Measurements from ENCODE around the gene TUBA4B. TPM values are rescaled to one million over a fixed set of nuclear protein-coding genes. Genes with fewer than 3 reads are reported as not detected.
A peak's percentile ranks its signal among the peaks of the same experiment; 100 is the strongest.

TUBA4B gene
- total RNA-seq, 2 donors from 2014 or later = not detected

DNA sequence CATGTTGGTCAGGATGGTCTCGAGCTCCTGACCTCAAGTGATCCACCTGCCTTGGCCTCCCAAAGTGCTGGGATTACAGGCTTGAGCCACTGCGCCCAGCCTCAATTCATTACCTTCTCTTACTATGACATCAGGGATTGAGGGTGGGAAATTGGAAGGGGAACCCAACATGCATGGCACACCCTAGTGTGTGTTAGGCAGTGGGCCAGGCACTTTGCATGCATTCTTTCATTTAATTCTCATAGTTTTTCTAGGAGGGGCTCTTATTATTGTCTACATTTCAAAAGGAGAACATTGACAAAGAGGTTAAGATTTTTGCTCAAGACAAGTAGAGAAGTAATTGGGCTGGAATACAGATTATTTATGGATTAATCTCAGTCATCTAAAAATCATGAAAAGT, 15.3 kb downstream of the TUBA4B start:
- ATAC-seq (no peak), DNase-seq (no peak)
- intact Hi-C loops (cut with DNase I, micrococcal nuclease) = no loop called here

DNA sequence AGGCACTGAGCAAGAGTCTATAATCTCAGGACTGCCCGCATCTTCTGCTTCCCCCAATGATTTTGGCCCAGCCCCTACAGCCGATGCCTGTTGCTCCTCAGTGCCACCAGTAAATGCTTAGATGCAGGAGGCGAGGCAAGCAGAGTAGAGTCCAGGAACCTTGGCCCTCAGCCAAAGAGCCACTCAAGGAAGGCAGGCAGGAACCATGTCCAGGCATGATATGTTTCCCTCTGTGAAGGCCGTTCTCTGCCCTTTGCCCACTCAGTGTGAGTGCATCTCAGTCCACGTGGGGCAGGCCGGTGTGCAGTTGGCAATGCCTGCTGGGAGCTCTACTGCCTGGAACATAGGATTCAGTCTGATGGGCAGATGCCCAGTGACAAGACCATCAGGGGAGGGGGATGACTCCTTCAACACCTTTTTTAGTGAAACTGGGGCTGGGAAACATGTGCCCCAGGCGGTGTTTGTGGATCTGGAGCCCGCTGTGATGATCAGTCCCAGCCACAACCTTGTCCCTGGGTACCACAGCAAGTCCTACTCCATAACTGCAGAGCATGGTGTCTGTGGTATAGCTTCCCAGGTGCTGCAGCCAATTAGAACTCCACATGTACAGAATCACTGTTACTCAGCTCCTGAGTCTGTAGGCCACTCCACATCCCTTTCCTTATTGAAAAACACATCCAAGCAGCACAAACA, 16.5 kb downstream of the TUBA4B start:
- DNase-seq (peak; percentile 72 to 80), ATAC-seq (peak; percentile 99)
- intact Hi-C loops (cut with DNase I, micrococcal nuclease) = no loop called here

DNA sequence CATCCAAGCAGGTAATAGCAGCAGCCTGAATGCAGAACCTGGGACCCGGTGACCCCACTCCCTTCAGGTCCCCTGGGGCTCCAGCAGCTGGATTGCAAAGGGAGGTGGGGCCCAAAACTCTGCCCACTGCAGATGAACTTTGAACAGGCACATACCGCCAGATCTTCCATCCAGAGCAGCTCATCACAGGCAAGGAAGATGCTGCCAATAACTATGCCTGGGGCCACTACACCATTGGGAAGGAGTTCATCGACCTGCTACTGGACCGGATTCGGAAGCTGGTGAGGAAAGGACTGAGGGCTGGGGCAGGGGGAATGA, 17.0 kb downstream of the TUBA4B start:
- no peak for DNase-seq
- intact Hi-C loops (cut with DNase I, micrococcal nuclease) = no loop called here
- ATAC-seq = no peak

DNA sequence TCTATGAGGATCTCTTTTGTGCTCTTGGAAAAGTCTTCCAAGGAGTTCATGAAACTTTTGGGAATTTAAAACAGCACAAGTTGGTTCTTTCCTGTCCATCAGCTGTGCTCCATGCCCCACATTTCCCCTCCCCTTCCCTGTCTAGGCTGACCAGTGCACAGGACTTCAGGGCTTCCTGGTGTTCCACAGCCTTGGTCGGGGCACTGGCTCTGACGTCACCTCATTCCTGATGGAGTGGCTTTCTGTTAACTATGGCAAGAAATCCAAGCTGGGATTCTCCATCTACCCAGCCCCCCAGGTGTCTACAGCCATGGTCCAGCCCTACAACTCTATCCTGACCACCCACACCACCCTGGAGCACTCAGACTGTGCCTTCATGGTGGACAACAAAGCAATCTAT, 18.0 kb downstream of the TUBA4B start:
- intact Hi-C loops (cut with DNase I, micrococcal nuclease) = no loop called here

DNA sequence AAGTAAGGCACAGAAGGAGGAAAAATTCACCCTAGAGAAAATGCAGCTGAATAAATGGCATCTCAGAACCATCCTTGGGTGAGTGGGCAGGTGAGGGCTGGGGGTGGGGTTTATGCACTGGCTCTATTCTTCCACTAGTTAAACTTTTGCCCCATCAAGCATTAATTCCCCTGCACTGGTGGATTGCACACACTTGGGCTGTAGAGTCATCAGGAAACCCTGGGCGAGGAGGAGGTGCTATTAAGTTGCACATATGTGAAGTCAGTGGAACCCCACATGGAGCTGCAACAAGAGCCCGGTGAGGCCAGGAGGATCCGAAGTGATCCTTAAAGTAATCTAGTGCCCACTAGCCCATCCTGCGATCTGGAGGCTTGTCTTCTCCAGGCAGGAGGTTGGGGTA, 19.3 kb downstream of the TUBA4B start:
- intact Hi-C loops (cut with DNase I, micrococcal nuclease) = no loop called here
- DNase-seq (no peak), ATAC-seq (no peak)

More for the DNA sequence above, 18.0 kb downstream of the TUBA4B start:
- ATAC-seq (no peak), DNase-seq (no peak)

DNA sequence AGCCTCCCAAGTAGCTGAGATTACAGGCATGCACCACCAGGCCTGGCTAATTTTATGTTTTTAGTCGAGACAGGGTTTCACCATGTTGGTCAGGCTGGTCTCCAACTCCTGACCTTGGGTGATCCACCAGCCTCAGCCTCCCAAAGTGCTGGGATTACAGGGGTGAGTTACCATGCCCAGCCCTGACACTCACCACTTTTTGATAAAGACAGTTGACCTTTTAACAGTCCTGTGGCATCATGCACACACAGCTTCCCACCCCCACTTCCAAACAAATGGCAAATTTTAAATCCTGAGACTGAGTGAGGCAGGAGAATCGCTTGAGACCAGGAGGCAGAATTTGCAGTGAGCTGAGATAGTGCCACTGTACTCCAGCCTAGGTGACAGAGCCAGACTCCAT, 20.0 kb downstream of the TUBA4B start:
- DNase-seq (no peak), ATAC-seq (no peak)
- intact Hi-C loops (cut with DNase I, micrococcal nuclease) = no loop called here

DNA sequence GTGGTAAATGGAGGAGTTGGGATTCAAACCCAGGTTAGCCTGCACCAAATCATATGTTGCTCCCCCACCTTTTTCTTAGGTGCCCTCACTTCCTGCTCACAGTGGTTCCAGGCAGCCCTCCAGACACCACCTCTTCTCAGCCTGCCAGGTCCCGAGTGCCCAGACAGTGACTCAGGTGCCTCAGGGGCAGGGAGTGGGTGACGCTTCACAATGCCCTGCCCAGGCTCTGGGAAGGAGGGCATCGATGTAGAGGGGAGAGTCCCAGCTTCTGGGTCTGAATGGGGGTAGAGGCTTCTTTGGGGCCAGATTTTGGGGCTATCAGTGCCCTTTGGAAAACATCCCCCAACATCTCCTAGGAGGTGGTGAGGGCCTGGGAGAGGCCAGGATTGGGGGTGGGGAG, 20.9 kb downstream of the TUBA4B start:
- ATAC-seq = no peak
- DNase-seq = no peak
- intact Hi-C loops (cut with DNase I, micrococcal nuclease) = no loop called here

DNA sequence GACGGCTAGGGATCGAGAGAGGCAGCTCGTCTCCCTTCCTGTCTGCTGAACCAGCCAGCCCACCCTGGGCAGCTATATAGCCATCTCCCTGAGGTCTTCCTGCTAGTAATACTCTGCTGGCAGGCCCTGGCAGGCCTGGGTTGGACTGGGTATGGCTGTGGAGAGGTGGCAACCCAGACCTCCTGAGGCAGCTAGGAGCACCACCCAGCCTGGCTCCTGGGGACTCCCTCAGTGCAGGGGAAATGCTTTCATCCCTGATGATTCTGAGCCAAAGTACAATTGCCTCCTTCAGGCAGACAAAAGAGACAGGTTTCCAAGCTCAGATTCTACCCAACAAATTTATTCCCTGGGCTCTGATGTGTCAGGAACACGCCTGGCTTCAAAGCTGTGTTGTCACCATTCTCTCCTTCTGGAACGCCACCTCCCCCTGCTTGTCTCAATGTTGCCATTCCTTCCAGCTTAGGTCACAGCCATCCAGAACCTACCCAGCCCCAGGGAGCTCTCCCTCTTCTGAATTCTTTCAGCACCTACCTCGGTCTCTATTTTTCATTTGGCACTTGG, 21.4 kb downstream of the TUBA4B start:
- no peak for ATAC-seq
- intact Hi-C loops (cut with DNase I, micrococcal nuclease) = no loop called here
- DNase-seq = no peak

DNA sequence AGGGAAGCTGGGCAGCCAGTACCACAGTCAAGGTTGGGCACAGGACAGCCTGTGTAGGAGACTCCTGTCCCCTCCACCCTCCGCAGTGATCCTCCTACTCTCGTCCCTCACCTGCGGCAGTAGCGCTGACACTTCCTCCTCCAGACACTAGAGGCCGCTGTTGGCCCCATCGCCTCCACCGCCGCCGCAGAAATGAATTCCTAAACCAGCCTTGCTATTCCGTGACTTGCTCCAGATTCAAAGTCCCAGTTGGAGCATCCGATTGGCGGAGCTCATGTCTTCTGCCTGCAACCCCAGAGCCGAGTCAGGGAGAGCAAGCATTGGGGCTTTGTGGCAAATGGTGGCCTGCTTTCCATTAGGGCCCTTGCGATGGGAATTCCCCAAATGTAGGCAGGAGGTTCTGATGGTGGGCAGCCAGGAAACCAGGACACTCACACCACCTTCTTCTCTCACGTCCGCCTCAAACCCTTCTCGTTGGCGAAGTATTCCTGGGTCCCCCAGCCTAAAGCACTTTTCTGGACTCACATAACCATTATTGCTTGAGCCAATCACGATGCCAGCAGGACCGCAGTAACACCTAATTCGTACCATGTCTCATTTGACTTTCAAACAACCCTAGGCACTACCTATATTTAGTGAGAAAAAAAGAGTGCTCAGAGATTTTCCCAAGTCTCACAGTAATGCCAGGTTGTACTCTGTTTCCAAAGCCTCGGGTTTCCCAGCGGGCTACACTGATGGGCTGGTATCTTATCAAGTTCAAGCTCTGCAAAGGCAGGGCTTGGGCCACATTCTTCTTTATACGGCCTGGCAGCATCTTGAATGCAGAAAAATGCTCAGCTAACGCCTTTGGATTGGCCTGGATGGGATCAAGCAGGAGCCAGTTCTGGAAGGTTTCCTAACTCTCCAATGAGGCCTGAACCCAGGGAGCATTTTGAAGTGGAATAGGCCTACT, 24.9 kb downstream of the TUBA4B start:
- DNase-seq (peak; percentile 69 to 85), ATAC-seq (peak; percentile 48)
- intact Hi-C loops (cut with DNase I, micrococcal nuclease) = no loop called here

DNA sequence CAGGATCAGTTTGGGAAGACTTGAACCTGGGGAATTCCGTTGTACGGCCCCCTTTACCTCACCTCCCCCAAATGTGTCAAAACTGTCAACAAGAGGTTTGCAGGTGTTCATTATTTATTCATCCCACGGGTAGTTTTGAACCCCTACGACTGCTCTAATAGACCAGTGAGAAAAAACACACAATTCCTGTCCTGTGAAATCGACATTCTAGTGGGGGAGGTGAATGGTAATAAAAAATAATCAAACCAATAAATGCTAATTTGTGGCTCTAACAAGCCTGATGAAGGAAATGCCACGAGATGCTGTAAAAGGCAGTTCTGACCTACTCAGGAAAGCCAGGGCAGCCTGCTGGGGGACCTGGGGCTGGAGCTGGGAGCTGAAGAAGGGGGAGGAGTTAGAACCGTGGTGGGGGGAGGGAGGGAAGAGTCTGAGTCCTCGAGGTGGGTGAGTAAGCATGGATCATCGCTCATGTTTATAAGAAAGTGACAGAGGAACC, 25.7 kb downstream of the TUBA4B start:
- intact Hi-C loops (cut with DNase I, micrococcal nuclease) = no loop called here
- DNase-seq (no peak), ATAC-seq (peak; percentile 40)

DNA sequence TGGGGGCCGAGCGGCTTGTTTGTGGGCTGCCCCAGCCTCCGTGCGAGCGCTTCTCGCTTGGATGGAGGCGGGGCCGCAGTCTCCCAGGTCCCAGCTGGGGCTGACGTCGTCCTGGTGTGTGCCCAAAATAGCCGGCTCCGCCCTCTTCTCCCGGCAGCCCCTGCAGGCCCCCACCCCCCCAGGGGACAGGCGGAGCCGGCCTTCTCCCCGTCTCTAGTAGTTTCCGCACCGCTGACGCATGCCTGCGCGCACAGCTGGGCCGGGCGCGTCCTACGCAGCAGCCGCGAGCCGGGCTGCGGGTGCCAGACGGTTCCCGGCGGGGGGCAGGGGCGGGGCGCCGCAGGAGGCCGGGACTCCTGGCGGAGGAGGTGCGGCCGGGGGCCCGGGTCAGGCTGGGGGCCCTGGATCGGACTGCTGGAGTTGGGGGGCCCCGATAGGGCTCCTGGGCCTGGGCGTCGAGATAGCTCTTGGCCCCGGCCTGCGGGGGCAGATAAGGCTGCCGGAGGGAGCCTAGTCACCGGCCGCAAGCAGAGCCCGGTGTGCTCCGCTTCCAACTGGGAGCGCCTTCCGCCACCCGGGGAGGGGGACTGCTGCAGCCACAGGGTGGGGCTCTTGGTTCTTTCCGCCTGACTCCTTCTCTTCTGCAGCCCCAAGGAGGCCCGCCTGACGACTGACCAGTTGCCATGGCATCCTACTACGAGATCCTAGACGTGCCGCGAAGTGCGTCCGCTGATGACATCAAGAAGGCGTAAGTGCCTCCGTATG, 26.3 kb downstream of the TUBA4B start, which contains the start of gene DNAJB2:
Gene DNAJB2 (plus strand): TSS at position 216 of the 765 bp plus-strand sequence. CDS start 468 bp downstream, at position 684.
- DNase-seq (peak; percentile 99), ATAC-seq (peak; percentile 94)
- intact Hi-C loops (cut with DNase I, micrococcal nuclease) = no loop called here

DNA sequence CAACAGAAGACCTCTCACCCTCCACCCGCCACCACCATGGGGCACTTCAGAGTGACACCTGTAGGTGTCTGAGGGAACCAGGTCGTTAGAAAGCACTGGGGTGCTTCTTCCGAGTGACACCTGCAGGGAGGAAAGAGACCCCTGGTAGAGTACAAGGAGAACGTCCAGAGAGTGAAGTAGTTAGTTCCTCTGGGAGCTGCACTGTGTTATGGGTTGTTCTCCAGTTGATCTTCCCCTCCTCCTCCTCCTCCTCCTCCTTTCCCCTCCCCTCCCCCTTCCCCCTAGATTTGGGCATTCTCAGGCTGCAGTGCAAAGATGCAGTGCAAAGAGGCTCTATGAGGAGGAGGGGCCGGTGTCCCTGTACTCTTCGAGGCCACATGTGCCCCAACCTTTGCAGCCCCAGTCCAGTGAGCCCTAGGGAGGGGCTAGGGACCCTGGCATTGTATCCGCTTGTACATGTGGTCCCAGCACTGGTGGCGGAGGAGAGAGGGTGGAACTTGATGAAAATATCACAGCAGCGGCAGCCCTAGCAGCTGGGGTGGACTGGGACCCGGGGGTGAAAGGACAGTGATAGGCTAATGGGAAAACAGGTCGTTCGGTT, 27.0 kb downstream of the TUBA4B start:
- DNase-seq (no peak), ATAC-seq (no peak)
- intact Hi-C loops (cut with DNase I, micrococcal nuclease) = no loop called here

DNA sequence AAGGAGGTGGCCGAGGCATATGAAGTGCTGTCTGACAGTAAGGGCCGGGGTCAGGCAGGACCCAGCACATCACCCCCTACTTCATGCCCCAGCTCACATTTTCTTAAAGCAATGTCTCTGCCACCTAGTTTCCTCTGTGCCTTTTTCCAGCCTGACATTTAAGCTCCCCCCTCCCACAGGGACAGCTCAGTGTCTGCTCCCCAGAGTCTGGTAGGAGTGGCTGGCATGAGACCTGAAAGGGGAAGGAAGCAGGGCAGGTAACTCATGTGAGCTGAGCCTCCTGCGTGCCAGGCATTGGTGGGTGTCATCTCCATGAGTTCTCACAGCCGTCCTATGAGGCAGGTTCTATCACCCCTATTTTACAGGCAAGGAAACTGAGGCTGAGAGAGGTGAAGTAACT, 27.6 kb downstream of the TUBA4B start:
- intact Hi-C loops (cut with DNase I, micrococcal nuclease) = no loop called here
- ATAC-seq (no peak), DNase-seq (no peak)

DNA sequence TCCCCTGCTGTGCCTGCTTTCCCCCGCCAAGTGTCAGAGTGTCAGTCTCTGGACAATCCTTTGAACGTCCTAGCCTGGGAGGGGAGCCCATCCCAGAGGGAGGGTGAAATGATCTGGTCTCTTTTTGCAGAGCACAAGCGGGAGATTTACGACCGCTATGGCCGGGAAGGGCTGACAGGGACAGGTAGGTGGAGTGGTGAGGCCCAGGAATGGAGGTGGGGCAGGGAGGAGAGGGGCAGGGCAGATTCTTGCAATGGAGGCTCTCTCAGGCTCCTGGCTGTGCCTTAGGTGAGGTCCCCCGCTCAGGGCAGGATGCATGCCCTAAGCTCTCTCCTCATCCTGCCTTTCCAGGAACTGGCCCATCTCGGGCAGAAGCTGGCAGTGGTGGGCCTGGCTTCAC, 28.5 kb downstream of the TUBA4B start:
- intact Hi-C loops (cut with DNase I, micrococcal nuclease) = no loop called here

DNA sequence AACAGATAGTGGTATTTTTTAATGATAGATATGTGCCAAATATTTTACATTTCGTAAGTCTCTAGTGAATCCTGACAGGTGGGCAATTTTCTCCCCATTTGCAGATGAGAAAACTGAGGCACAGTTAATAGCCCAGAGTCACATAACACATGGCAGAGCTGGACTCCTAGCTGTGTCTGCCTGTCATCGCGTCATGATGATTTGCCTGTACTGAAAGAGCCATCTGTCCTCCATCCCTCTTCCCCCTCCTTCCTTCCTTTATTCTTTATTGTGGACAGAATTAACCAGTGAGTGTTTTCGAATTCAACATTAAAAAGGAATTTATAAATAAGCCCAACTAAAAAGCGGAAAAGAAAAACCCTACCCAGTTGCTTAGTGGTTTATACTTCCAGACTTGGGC, 29.3 kb downstream of the TUBA4B start:
- DNase-seq = no peak
- intact Hi-C loops (cut with DNase I, micrococcal nuclease) = no loop called here
- ATAC-seq = no peak

More for the DNA sequence above, 28.5 kb downstream of the TUBA4B start:
- ATAC-seq (no peak), DNase-seq (no peak)

DNA sequence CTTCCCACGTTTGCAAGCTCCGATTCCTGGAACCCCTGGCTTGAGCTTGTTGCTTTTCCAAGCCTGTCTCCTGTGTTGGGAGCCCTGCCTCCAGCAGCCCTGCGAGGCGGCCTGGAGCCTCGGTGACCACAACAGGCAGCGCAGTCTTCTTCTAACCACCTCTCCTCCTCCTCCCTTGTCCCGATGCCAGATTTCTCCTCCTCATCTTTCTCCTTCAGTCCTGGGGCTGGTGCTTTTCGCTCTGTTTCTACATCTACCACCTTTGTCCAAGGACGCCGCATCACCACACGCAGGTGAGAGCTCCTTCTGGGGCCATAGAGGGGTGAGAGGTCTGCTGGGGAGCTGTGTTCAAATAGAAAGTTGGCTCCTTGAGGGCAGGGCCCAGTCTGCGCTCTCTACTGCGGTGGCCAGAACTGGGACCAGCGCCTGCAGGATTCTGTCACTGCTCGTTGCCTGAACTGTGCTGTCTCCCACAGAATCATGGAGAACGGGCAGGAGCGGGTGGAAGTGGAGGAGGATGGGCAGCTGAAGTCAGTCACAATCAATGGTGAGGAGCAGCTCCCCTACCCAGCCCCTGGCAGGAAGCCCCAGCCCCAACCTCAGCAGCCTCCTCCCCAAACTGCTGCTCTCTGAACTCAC, 30.0 kb downstream of the TUBA4B start:
- DNase-seq = no peak
- intact Hi-C loops (cut with DNase I, micrococcal nuclease) = no loop called here

DNA sequence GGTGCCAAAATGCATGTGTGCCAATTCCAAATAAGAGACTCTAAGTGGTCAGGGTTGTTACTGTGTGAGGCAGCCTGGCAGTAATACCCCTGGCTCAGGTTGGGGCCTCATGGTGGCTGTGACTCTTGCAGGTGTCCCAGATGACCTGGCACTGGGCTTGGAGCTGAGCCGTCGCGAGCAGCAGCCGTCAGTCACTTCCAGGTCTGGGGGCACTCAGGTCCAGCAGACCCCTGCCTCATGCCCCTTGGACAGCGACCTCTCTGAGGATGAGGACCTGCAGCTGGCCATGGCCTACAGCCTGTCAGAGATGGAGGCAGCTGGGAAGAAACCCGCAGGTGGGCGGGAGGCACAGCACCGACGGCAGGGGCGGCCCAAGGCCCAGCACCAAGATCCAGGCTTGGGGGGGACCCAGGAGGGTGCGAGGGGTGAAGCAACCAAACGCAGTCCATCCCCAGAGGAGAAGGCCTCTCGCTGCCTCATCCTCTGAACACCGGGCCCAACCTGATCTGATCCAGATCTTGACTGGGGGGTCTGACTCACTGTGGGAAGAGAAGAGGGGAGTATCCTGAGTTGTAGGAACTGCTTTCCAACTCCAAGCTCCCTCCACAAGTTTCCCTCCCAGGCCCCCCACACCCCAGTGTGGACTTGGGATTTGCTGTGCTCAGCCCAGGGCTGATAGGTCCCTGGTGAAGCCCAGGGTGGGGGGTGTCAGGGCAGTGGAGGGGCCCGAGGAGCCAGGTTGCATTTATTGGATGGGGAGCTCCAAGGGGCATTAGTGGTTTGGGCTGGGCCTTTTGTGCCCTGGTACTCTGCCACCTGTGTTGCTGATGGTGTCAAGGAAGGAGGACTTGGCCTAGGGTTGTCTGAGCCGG, 31.7 kb downstream of the TUBA4B start:
- ATAC-seq (no peak), DNase-seq (no peak)
- intact Hi-C loops (cut with DNase I, micrococcal nuclease) = no loop called here

More for the DNA sequence above, 30.0 kb downstream of the TUBA4B start:
- ATAC-seq = no peak
